Measurements from ENCODE around the gene TELO2. TPM values are rescaled to one million over a fixed set of nuclear protein-coding genes. Genes with fewer than 3 reads are reported as not detected.

The TELO2 gene
- total RNA-seq, 1 experiment from 2014 or later = 85.4 TPM

DNA sequence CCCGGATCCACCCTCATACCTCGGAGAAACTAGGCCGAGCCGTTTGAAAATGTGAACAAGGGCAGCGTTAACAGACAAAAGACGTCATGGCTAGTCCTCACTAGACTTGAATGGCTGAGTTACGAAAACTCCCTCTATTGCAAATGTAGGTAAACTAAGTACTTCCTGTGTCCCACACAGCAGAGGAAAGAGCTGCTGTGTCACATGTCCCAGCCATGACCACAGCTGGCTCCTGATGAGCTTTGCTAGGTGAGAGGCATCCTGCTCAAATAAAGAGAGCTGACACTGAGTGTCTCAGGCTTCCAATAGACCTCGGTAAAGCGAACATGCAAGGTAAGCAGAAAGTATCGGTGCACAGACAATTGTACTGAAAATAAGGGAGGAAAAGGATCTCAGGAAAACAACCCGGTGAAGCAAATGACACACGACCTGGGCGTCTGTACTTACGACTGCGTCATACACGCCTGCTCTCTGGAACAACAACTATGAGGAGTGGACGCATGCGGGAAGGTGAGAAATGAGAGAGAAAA is 66.4 kb downstream of the TELO2 start:
- TF ChIP-seq, protein P1, sequence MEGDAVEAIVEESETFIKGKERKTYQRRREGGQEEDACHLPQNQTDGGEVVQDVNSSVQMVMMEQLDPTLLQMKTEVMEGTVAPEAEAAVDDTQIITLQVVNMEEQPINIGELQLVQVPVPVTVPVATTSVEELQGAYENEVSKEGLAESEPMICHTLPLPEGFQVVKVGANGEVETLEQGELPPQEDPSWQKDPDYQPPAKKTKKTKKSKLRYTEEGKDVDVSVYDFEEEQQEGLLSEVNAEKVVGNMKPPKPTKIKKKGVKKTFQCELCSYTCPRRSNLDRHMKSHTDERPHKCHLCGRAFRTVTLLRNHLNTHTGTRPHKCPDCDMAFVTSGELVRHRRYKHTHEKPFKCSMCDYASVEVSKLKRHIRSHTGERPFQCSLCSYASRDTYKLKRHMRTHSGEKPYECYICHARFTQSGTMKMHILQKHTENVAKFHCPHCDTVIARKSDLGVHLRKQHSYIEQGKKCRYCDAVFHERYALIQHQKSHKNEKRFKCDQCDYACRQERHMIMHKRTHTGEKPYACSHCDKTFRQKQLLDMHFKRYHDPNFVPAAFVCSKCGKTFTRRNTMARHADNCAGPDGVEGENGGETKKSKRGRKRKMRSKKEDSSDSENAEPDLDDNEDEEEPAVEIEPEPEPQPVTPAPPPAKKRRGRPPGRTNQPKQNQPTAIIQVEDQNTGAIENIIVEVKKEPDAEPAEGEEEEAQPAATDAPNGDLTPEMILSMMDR (IDR thresholded peaks at IDR 0.05; ENCODE audit: unreplicated experiment) = no peak
- intact Hi-C loops (cut with micrococcal nuclease; ENCODE audit: unreplicated experiment) = no loop called here

More for the DNA sequence above, 66.4 kb downstream of the TELO2 start:
- Mint-ChIP-seq H3K9me3 (ENCODE audit: low read depth, unreplicated experiment) (no peaks in the 10 kb centered on the region), H3K27me3 (ENCODE audit: unreplicated experiment) (no peaks in the 10 kb centered on the region), H3K4me1 (ENCODE audit: low read depth, unreplicated experiment) (no peaks in the 10 kb centered on the region), H3K27ac (ENCODE audit: unreplicated experiment) (no peak overlapping the region), H3K36me3 (ENCODE audit: insufficient read depth, unreplicated experiment) (peaks cover 14% of the 10 kb centered on the region), H3K4me3 (ENCODE audit: low read depth, unreplicated experiment) (no peak overlapping the region)
- CTCF ChIA-PET = no interaction called here
- BruUV-seq (replicated peaks) = no TSS peak
- DNase-seq = no peak

Other genes with a start within 250 kb of the TELO2 start
- not detected in 2 replicates for gene TPSD1, start 237.3 kb upstream of the TELO2 start, total RNA-seq (2022)
- 261 and 271 TPM in 2 replicates for gene UBE2I, start 183.7 kb upstream of the TELO2 start, total RNA-seq (2022)
- 2.4 and 7.0 TPM in 2 replicates for gene BAIAP3, start 159.7 kb upstream of the TELO2 start, total RNA-seq (2022)
- gene TSR3, start 141.5 kb upstream of the TELO2 start, total RNA-seq (2022) = 59.4 and 72.4 TPM in 2 replicates
- 63.9 and 80.2 TPM in 2 replicates for gene GNPTG, start 141.4 kb upstream of the TELO2 start, total RNA-seq (2022)
- 35.5 TPM in 2 replicates for gene UNKL, start 78.7 kb upstream of the TELO2 start, total RNA-seq (2022)
- 16.6 and 23.4 TPM in 2 replicates for gene UQCC4, start 72.6 kb upstream of the TELO2 start, total RNA-seq (2022)
- gene PERCC1, start 62.3 kb upstream of the TELO2 start, total RNA-seq (2022) = not detected in 2 replicates
- 3.2 and 6.1 TPM in 2 replicates for gene CCDC154, start 48.8 kb upstream of the TELO2 start, total RNA-seq (2022)
- 117 and 122 TPM in 2 replicates for gene CLCN7, start 18.3 kb upstream of the TELO2 start, total RNA-seq (2022)
- gene PTX4, start 4.4 kb upstream of the TELO2 start, total RNA-seq (2022) = not detected in 2 replicates
- gene TMEM204, start 40.3 kb downstream of the TELO2 start, total RNA-seq (2022) = not detected in 2 replicates
- 29.2 and 29.8 TPM in 2 replicates for gene IFT140, start 118.7 kb downstream of the TELO2 start, total RNA-seq (2022)
- gene CRAMP1, start 119.0 kb downstream of the TELO2 start, total RNA-seq (2022) = 29.7 and 33.1 TPM in 2 replicates
- gene JPT2, start 184.9 kb downstream of the TELO2 start, total RNA-seq (2022) = 167 and 185 TPM in 2 replicates
- 104 and 110 TPM in 2 replicates for gene MAPK8IP3, start 212.8 kb downstream of the TELO2 start, total RNA-seq (2022)